H1 (cell line): ENCODE results near the gene ACAP3. TPM values are rescaled to one million over a fixed set of nuclear protein-coding genes. Genes with fewer than 3 reads are reported as not detected.

Source experiments
- CTCF ChIA-PET: fragments of 300-600 bp; sonication (Branson Sonifier 250); formaldehyde crosslinking; loops from one replicate; lab custom pipeline; 2021; ENCODE audit not compliant: partially characterized antibody; lab: Charles Lee
- POLR2A ChIA-PET: fragments of 300-600 bp; sonication (Branson Sonifier 250); formaldehyde crosslinking; loops from one replicate; lab custom pipeline; 2021; ENCODE audit warnings: inconsistent platforms; ENCODE audit not compliant: partially characterized antibody; lab: Charles Lee
- DNase-seq, 2 experiments: peaks; one replicate each; pipeline versions ENCODE4 v3.0.0 to v3.0.0-alpha.2; 2010 to 2022; ENCODE audit warnings: low spot score in 2 of 2, low read depth in 1 of 2, mixed read lengths in 1 of 2
- FAIRE-seq: peaks from 2 replicates; lab custom pipeline; 2011; peaks lifted over from hg19 to GRCh38; lab: Jason Lieb, UNC
- H2AFZ ChIP-seq: 2 replicates; pipeline ENCODE4 v1.8.1; 2012; ENCODE audit warnings: low read length, inconsistent platforms
- H2AK5ac ChIP-seq: 2 replicates; pipeline ENCODE4 v1.6.1; 2013; ENCODE audit warnings: low read depth, low read length
- H2BK120ac ChIP-seq: replicated peaks from 2 replicates; pipeline ENCODE3; 2013; ENCODE audit warnings: low read depth, low read length, inconsistent platforms
- H2BK12ac ChIP-seq: 2 replicates; pipeline ENCODE4 v1.6.1; 2013; ENCODE audit warnings: low read depth, low read length
- H2BK15ac ChIP-seq: 2 replicates; pipeline ENCODE4 v1.6.1; 2013; ENCODE audit warnings: low read length
- H2BK20ac ChIP-seq: 2 replicates; pipeline ENCODE4 v1.6.1; 2013; ENCODE audit warnings: low read length
- H2BK5ac ChIP-seq: 2 replicates; pipeline ENCODE4 v1.6.1; 2013; ENCODE audit warnings: low read depth, low read length
- H3K14ac ChIP-seq: 2 replicates; pipeline ENCODE4 v1.6.1; 2013; ENCODE audit warnings: inconsistent platforms; ENCODE audit not compliant: insufficient read length
- H3K18ac ChIP-seq: 2 replicates; pipeline ENCODE4 v1.6.1; 2013; ENCODE audit warnings: low read length; ENCODE audit errors: extremely low read depth
- H3K23ac ChIP-seq: 2 replicates; pipeline ENCODE4 v1.6.1; 2013; ENCODE audit warnings: inconsistent platforms; ENCODE audit not compliant: insufficient read length
- H3K23me2 ChIP-seq: 2 replicates; pipeline ENCODE4 v1.6.1; 2013; ENCODE audit warnings: low read depth, low read length
- H3K27ac ChIP-seq: 2 replicates; pipeline ENCODE4 v1.6.1; 2011; ENCODE audit warnings: low read depth, low read length, inconsistent platforms
- H3K27me3 ChIP-seq, 4 experiments: replicated peaks in 1 of 4; 1 replicate in 1 of 4; 2 replicates in 3 of 4; pipeline versions ENCODE4 v1.6.1 to v1.8.1; 2011 to 2013; ENCODE audit warnings: low read length in 3 of 4, mild to moderate bottlenecking in 3 of 4, inconsistent platforms in 2 of 4, mixed read lengths in 2 of 4, moderate library complexity in 1 of 4; ENCODE audit not compliant: control insufficient read depth in 3 of 4, insufficient read depth in 3 of 4; ENCODE audit errors: extremely low read depth in 1 of 4
- H3K36me3 ChIP-seq, 4 experiments: 2 replicates each; pipeline versions ENCODE4 v1.6.1 to v1.8.1; 2011 to 2013; ENCODE audit warnings: mild to moderate bottlenecking in 4 of 4, low read length in 3 of 4, moderate library complexity in 2 of 4, control low read depth in 1 of 4, inconsistent platforms in 1 of 4; ENCODE audit not compliant: insufficient read depth in 4 of 4, control insufficient read depth in 2 of 4
- H3K4ac ChIP-seq: replicated peaks from 2 replicates; pipeline ENCODE3; 2013; ENCODE audit warnings: low read length, low read depth, mixed read lengths, inconsistent platforms; ENCODE audit not compliant: insufficient read length
- H3K4me1 ChIP-seq, 4 experiments: replicated peaks in 1 of 4; 1 replicate in 1 of 4; 2 replicates in 3 of 4; pipeline versions ENCODE4 v1.6.1 to v1.8.1; 2011 to 2013; ENCODE audit warnings: low read length in 3 of 4, inconsistent platforms in 2 of 4, mixed read lengths in 1 of 4; ENCODE audit not compliant: insufficient read depth in 4 of 4, control insufficient read depth in 3 of 4
- H3K4me2 ChIP-seq, 2 experiments: 2 replicates each; pipeline versions ENCODE4 v1.6.1 to v1.8.1; 2011 to 2013; ENCODE audit warnings: low read depth in 2 of 2, low read length in 2 of 2, control low read depth in 1 of 2, inconsistent platforms in 1 of 2, mild to moderate bottlenecking in 1 of 2; ENCODE audit not compliant: insufficient read depth in 1 of 2
- H3K4me3 ChIP-seq, 4 experiments: fragments of 200-600, 300-600 bp in 1 of 4; sonication (generic), shearing (Covaris generic), sonication (Bioruptor Twin) in 1 of 4; 2 replicates each; pipeline versions ENCODE4 v1.5.1 to v1.8.1; 2011 to 2016; ENCODE audit warnings: low read length in 4 of 4, low read depth in 3 of 4, control low read depth in 2 of 4, inconsistent platforms in 2 of 4, mild to moderate bottlenecking in 2 of 4, mixed read lengths in 1 of 4, moderate library complexity in 1 of 4; ENCODE audit not compliant: insufficient read depth in 2 of 4; ENCODE audit errors: extremely low read depth in 1 of 4
- H3K56ac ChIP-seq: replicated peaks from 2 replicates; pipeline ENCODE3; 2013; ENCODE audit warnings: low read depth, mild to moderate bottlenecking, mixed read lengths, low read length, inconsistent platforms; ENCODE audit not compliant: insufficient read length
- H3K79me1 ChIP-seq: 2 replicates; pipeline ENCODE4 v1.6.1; 2013; ENCODE audit warnings: low read depth, low read length, control low read depth
- H3K79me2 ChIP-seq, 2 experiments: 2 replicates each; pipeline versions ENCODE4 v1.6.1 to v1.8.1; 2012 to 2013; ENCODE audit warnings: low read length in 2 of 2, mild to moderate bottlenecking in 2 of 2, inconsistent platforms in 1 of 2; ENCODE audit not compliant: insufficient read depth in 2 of 2, control insufficient read depth in 1 of 2
- H3K9ac ChIP-seq, 4 experiments: replicated peaks in 1 of 4; 1 replicate in 1 of 4; 2 replicates in 3 of 4; pipeline versions ENCODE4 v1.6.1 to v1.8.1; 2011 to 2013; ENCODE audit warnings: low read depth in 3 of 4, low read length in 3 of 4, control low read depth in 2 of 4, mild to moderate bottlenecking in 2 of 4, moderate library complexity in 2 of 4, inconsistent platforms in 1 of 4; ENCODE audit errors: extremely low read depth in 1 of 4
- H3K9me3 ChIP-seq, 2 experiments: 2 replicates each; pipeline versions ENCODE4 v1.6.1 to v1.8.1; 2012 to 2013; ENCODE audit warnings: mild to moderate bottlenecking in 2 of 2, moderate library complexity in 2 of 2, control low read depth in 1 of 2, inconsistent platforms in 1 of 2, low read depth in 1 of 2, low read length in 1 of 2, mixed read lengths in 1 of 2; ENCODE audit not compliant: insufficient read depth in 2 of 2
- H4K20me1 ChIP-seq, 2 experiments: replicated peaks in 1 of 2; 2 replicates each; pipeline versions ENCODE3 to v1.8.1; 2011 to 2013; ENCODE audit warnings: inconsistent platforms in 2 of 2, low read length in 2 of 2, mild to moderate bottlenecking in 1 of 2; ENCODE audit not compliant: insufficient read depth in 2 of 2, control insufficient read depth in 1 of 2
- H4K5ac ChIP-seq: 2 replicates; pipeline ENCODE4 v1.6.1; 2013; ENCODE audit warnings: low read length, low read depth, mixed read lengths, inconsistent platforms; ENCODE audit not compliant: insufficient read length
- H4K8ac ChIP-seq: 2 replicates; pipeline ENCODE4 v1.8.0; 2013; ENCODE audit warnings: mild to moderate bottlenecking, moderate library complexity, low read length, inconsistent platforms; ENCODE audit not compliant: insufficient read depth; ENCODE audit errors: extremely low read depth
- H4K91ac ChIP-seq: replicated peaks from 2 replicates; pipeline ENCODE3; 2013; ENCODE audit warnings: low read length, mixed read lengths, inconsistent platforms; ENCODE audit not compliant: insufficient read length
- CHD2 ChIP-seq: IDR thresholded peaks from 2 replicates; pipeline ENCODE4 v1.6.1; 2012; ENCODE audit warnings: low read length, improper control_type of control experiment
- JUND ChIP-seq: IDR thresholded peaks from 2 replicates; pipeline ENCODE4 v1.6.1; 2011; ENCODE audit warnings: mild to moderate bottlenecking, improper control_type of control experiment, low read length
- WGBS, 2 experiments: shearing (Covaris generic) in 1 of 2; methylation state at CpG; one replicate each; pipeline versions ENCODE4 v1.1.6 to v1.1.7; 2013 to 2015; ENCODE audit warnings: low lambda C conversion rate in 2 of 2, mixed read lengths in 2 of 2, inconsistent platforms in 1 of 2, low coverage in 1 of 2, missing lambda C conversion rate in 1 of 2; ENCODE audit not compliant: insufficient replicate concordance in 2 of 2, insufficient coverage in 1 of 2, insufficient read length in 1 of 2; ENCODE audit errors: extremely low coverage in 1 of 2, missing lambda C conversion rate in 1 of 2; 5-methylcytosine and 5-hydroxymethylcytosine counted together
- polyA plus RNA-seq, 7 experiments: library from polyadenylated mRNA; depleted of rRNA in 3 of 7; stranded (reverse) in 5 of 7; unstranded in 2 of 7; fragments of >200 nt in 5 of 7; fragments of 200-250 nt in 2 of 7; gene quantifications; 1 replicate in 5 of 7; 2 replicates in 1 of 7; 4 replicates in 1 of 7; pipeline versions ENCODE4 v1.2.1 to v1.2.3, GENCODE V29; 2011 to 2013; ENCODE audit warnings: missing spikeins in 2 of 7, mixed read lengths in 2 of 7
- total RNA-seq: library from RNA; stranded (reverse); fragmentation: NEBNext Ultra II Directional; extraction: Animal tissue kit (Norgen Biotek cat#: 25700); gene quantifications from 2 replicates; pipeline ENCODE4 v1.2.1, GENCODE V29; 2021

ACAP3 gene
- total and polyA plus RNA-seq, 2 of the 8 experiments (the other 6 are each of a cell fraction or from before 2014, with no cell fraction given): 14.8 to 28.3 TPM

GRCh38 chr1:1318131-1318652 lies 10.5 kb upstream of the ACAP3 start:
- no peak overlapping the region for H3K23ac ChIP-seq

More at GRCh38 chr1:1318131-1318652, 10.5 kb upstream of the ACAP3 start:
- no peak for FAIRE-seq
- POLR2A ChIA-PET: interaction anchor here (1.1 to 10.1 kb wide), 4 partner anchors 8 to 30 kb away, joined by 3 to 134 read pairs (median 5); partner anchors contain the start of gene TAS1R3
- H3K4me3 ChIP-seq: no peak overlapping the region
- peaks cover 31% of the 10 kb centered on the region for H3K79me1 ChIP-seq
- TF ChIP-seq CHD2: no peak
- peak; percentile 69 for TF ChIP-seq JUND
- TF ChIP-seq, all 59 proteins: peak for 1
- H3K18ac ChIP-seq: no peak overlapping the region
- H3K79me2 ChIP-seq: peaks cover 9 to 41% of the 10 kb centered on the region in 2 experiments; a peak in 3 of 4 replicates
- no peak overlapping the region for H2BK15ac ChIP-seq
- H3K27ac ChIP-seq: no peak overlapping the region
- H3K56ac ChIP-seq: no peak overlapping the region
- no peak overlapping the region for H4K5ac ChIP-seq
- H3K4me1 ChIP-seq: peaks cover 0 to 15% (median 4%) of the 10 kb centered on the region in 4 experiments; a peak in 6 of 7 replicates
- no peaks in the 10 kb centered on the region for H3K9me3 ChIP-seq
- H2AK5ac ChIP-seq: no peak overlapping the region
- H3K4ac ChIP-seq: no peak overlapping the region
- no peak overlapping the region for H2BK5ac ChIP-seq
- H3K4me2 ChIP-seq: no peak overlapping the region
- H2AFZ ChIP-seq: no peak overlapping the region
- no peak overlapping the region for H4K8ac ChIP-seq
- no peak overlapping the region for H2BK120ac ChIP-seq
- 88% methylated on average over 9 of the region's 9 CpGs; no CpG with 5 or more reads in 1 of the 2 experiments for WGBS, 2 experiments
- no peaks in the 10 kb centered on the region for H3K23me2 ChIP-seq
- no peak overlapping the region for H2BK12ac ChIP-seq
- DNase-seq: no peak
- peaks cover 12 to 34% (median 21%) of the 10 kb centered on the region in 4 experiments for H3K36me3 ChIP-seq
- no peaks in the 10 kb centered on the region for H3K27me3 ChIP-seq
- no peak overlapping the region for H2BK20ac ChIP-seq
- H3K14ac ChIP-seq: no peak overlapping the region
- CTCF ChIA-PET: interaction anchor here (0.6 to 1.0 kb wide), 2 partner anchors 24 to 28 kb away, joined by 3 read pairs; no protein-coding TSS in a partner anchor
- no peak overlapping the region for H3K9ac ChIP-seq
- H4K20me1 ChIP-seq: peaks cover 23 to 36% of the 10 kb centered on the region in 2 experiments
- no peak overlapping the region for H4K91ac ChIP-seq
